ENCODE results near the gene NUDCD3. TPM values are rescaled to one million over a fixed set of nuclear protein-coding genes. Genes with fewer than 3 reads are reported as not detected.

Gene NUDCD3
- total and polyA plus RNA-seq, 2 of the 8 experiments (the other 6 are each of a cell fraction or from before 2014, with no cell fraction given) = 35.2 to 93.7 TPM

DNA sequence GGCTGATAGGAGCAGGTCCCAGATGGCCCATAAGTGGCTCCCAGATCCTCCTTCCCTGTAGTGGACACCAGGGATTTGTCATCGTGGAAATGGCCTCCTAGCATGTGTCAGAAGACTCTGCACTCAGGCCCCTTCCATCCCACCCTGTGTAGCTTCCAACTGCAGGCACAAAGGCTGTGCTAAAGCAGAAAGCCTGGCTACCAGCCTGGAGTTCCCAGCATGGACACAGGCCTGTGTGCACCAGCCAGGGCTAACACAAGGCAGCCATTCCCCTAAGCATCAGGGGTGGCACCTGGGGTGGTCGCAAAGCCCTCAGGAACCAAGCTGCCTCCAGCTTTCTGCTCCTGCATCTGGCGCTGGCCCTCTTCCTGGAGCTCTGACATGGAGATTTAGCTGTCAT lies 160.6 kb downstream of the NUDCD3 start:
- Histone ChIP-seq H2BK5ac (ENCODE audit: low read depth, low read length) (no peak overlapping the region), H2AK5ac (ENCODE audit: low read depth, low read length) (no peak overlapping the region), H2AFZ (ENCODE audit: low read length) (no peak overlapping the region), H3K4me2 (ENCODE audit: insufficient read depth in 1 of 2, low read depth in 2 of 2, low read length in 2 of 2) (no peak overlapping the region), H3K9ac (replicated peaks in 1 of 4; ENCODE audit: extremely low read depth in 1 of 4, low read depth in 3 of 4, low read length in 3 of 4) (no peak overlapping the region), H3K27ac (ENCODE audit: low read depth, low read length) (no peak overlapping the region), H4K91ac (replicated peaks; ENCODE audit: insufficient read length, low read length) (no peak overlapping the region), H4K20me1 (replicated peaks in 1 of 2; ENCODE audit: control insufficient read depth in 1 of 2, insufficient read depth in 2 of 2, low read length in 2 of 2) (no peaks in the 10 kb centered on the region), H3K14ac (ENCODE audit: insufficient read length) (no peak overlapping the region), H3K79me2 (ENCODE audit: control insufficient read depth in 1 of 2, insufficient read depth in 2 of 2, low read length in 2 of 2) (no peaks in the 10 kb centered on the region), H3K56ac (replicated peaks; ENCODE audit: insufficient read length, low read depth, low read length) (no peak overlapping the region), H3K23me2 (ENCODE audit: low read depth, low read length) (peaks cover 3% of the 10 kb centered on the region; the same call in 1 of the 2 replicates), H2BK15ac (ENCODE audit: low read length) (no peak overlapping the region), H3K79me1 (ENCODE audit: low read depth, low read length) (no peaks in the 10 kb centered on the region), H3K18ac (ENCODE audit: extremely low read depth, low read length) (no peak overlapping the region), H2BK12ac (ENCODE audit: low read depth, low read length) (no peak overlapping the region), H4K8ac (ENCODE audit: extremely low read depth, insufficient read depth, low read length) (no peak overlapping the region), H3K4me1 (replicated peaks in 1 of 4; ENCODE audit: control insufficient read depth in 3 of 4, insufficient read depth in 4 of 4, low read length in 3 of 4) (peaks cover 0 to 10% (median 3%) of the 10 kb centered on the region in 4 experiments; a peak in 6 of 7 replicates), H2BK120ac (replicated peaks; ENCODE audit: low read depth, low read length) (no peak overlapping the region), H3K23ac (ENCODE audit: insufficient read length) (no peak overlapping the region), H4K5ac (ENCODE audit: insufficient read length, low read depth, low read length) (no peak overlapping the region), H3K36me3 (ENCODE audit: control insufficient read depth in 2 of 4, insufficient read depth in 4 of 4, low read length in 3 of 4) (no peaks in the 10 kb centered on the region; a peak in 1 of 8 replicates), H3K27me3 (replicated peaks in 1 of 4; ENCODE audit: control insufficient read depth in 3 of 4, extremely low read depth in 1 of 4, insufficient read depth in 3 of 4, low read length in 3 of 4) (peaks cover 22 to 31% (median 26%) of the 10 kb centered on the region in 4 experiments), H3K9me3 (ENCODE audit: insufficient read depth in 2 of 2, low read depth in 1 of 2, low read length in 1 of 2) (no peaks in the 10 kb centered on the region), H3K4ac (replicated peaks; ENCODE audit: insufficient read length, low read depth, low read length) (no peak overlapping the region), H2BK20ac (ENCODE audit: low read length) (no peak overlapping the region), H3K4me3 (ENCODE audit: extremely low read depth in 1 of 4, insufficient read depth in 2 of 4, low read depth in 3 of 4, low read length in 4 of 4) (no peak overlapping the region)
- FAIRE-seq (no peak), DNase-seq (ENCODE audit: low read depth in 1 of 2, low spot score in 2 of 2) (peak in 1 of 2 experiments; percentile 35)
- no peak for TF ChIP-seq CTBP2 (IDR thresholded peaks at IDR 0.05; ENCODE audit: borderline replicate concordance, insufficient read depth, insufficient read length, low read length)
- no peak for TF ChIP-seq CHD2 (IDR thresholded peaks at IDR 0.05; ENCODE audit: low read length)
- no peak for TF ChIP-seq POLR2AphosphoS5 (IDR thresholded peaks at IDR 0.05; ENCODE audit: low read depth, low read length)
- TF ChIP-seq SP1 (IDR thresholded peaks at IDR 0.05; ENCODE audit: low read depth, low read length) = no peak
- TF ChIP-seq EZH2 (IDR thresholded peaks at IDR 0.05; ENCODE audit: low read depth, low read length, severe bottlenecking) = no peak
- TF ChIP-seq SRF (IDR thresholded peaks at IDR 0.05; ENCODE audit: low read depth, low read length) = no peak
- TF ChIP-seq RBBP5 (IDR thresholded peaks at IDR 0.05; ENCODE audit: borderline replicate concordance, low read depth, low read length) = no peak
- TF ChIP-seq SUZ12 (IDR thresholded peaks at IDR 0.05; ENCODE audit: low read length) = no peak
- no peak for TF ChIP-seq RXRA (IDR thresholded peaks at IDR 0.05; ENCODE audit: insufficient read depth, low read depth, low read length)
- ChIA-PET CTCF (ENCODE audit: partially characterized antibody) (interaction anchor here (1.4 to 2.6 kb wide), 2 partner anchors 15 to 18 kb away, joined by 4 to 19 read pairs; no protein-coding TSS in a partner anchor), POLR2A (ENCODE audit: partially characterized antibody) (interaction anchor here (0.6 kb wide), 1 partner anchor 474 kb away, joined by 3 read pairs; no protein-coding TSS in a partner anchor)
- 77% methylated on average over 3 of the region's 3 CpGs; no CpG with 5 or more reads in 1 of the 2 experiments for WGBS, 2 experiments (ENCODE audit: extremely low coverage in 1 of 2, insufficient coverage in 1 of 2, insufficient read length in 1 of 2, insufficient replicate concordance in 2 of 2, low coverage in 1 of 2, low lambda C conversion rate in 2 of 2, missing lambda C conversion rate in 1 of 2)

Data from H1 (cell line).